Psoas muscle (tissue), 8 donors: ENCODE measurements around the gene CRMP1. TPM values are rescaled to one million over a fixed set of nuclear protein-coding genes. Genes with fewer than 3 reads are reported as not detected.

ENCODE experiments used
- ATAC-seq, 4 donors: fragments of 200-7000 bp; cut with Tn5 transposase; one replicate each; pipeline ENCODE4 v1.9.1; 2020; ENCODE audit warnings: moderate library complexity in 3 of 4, mild to moderate bottlenecking in 2 of 4
- DNase-seq, 2 donors: peaks; one replicate each; pipeline ENCODE4 v3.0.0-alpha.2; 2020
- H3K27ac ChIP-seq: fragments of 200-600 bp; one replicate; pipeline ENCODE4 v1.8.0; 2022
- H3K27me3 ChIP-seq, 3 donors: fragments of 200-600 bp in 1 of 3; one replicate each; pipeline versions ENCODE4 v1.6.1 to v1.8.0; 2013 to 2022; ENCODE audit warnings: low read length in 2 of 3, mild to moderate bottlenecking in 2 of 3, moderate library complexity in 1 of 3; ENCODE audit not compliant: insufficient read depth in 3 of 3
- H3K36me3 ChIP-seq, 2 donors: fragments of 200-600 bp in 1 of 2; one replicate each; pipeline versions ENCODE4 v1.6.1 to v1.8.0; 2013 to 2022; ENCODE audit warnings: low read depth in 1 of 2, mild to moderate bottlenecking in 1 of 2, moderate library complexity in 1 of 2; ENCODE audit not compliant: insufficient read depth in 1 of 2
- H3K4me1 ChIP-seq: fragments of 200-600 bp; one replicate; pipeline ENCODE4 v1.8.0; 2022
- H3K4me3 ChIP-seq: fragments of 200-600 bp; one replicate; pipeline ENCODE4 v1.8.0; 2022; ENCODE audit warnings: mild to moderate bottlenecking
- H3K9me3 ChIP-seq: fragments of 200-600 bp; one replicate; pipeline ENCODE4 v1.8.0; 2022
- CTCF ChIP-seq: fragments of 200-600 bp; IDR thresholded peaks from one replicate; pipeline ENCODE4 v1.8.0; 2022; ENCODE audit warnings: antibody characterized with exemption
- WGBS, 3 donors: extraction: QIAGEN DNeasy Blood & Tissue Kit; methylation state at CpG; one replicate each; pipeline versions ENCODE4 v1.1.6 to v1.1.7; 2013; 5-methylcytosine and 5-hydroxymethylcytosine counted together
- intact Hi-C, 2 donors: fragments of 100-400 bp; cut with DNase I; formaldehyde crosslinking; loops; one replicate each; pipeline versions ENCODE4 v1.11.0 to v1.14.2; 2022
- polyA plus RNA-seq, 3 donors: library from polyadenylated mRNA; stranded (reverse); fragments of 200-250 nt; gene quantifications; one replicate each; pipeline ENCODE4 v1.2.3, GENCODE V29; 2013
- total RNA-seq, 4 donors: library from RNA; stranded (reverse); fragmentation: NEBNext Ultra II Directional in 2 of 4; extraction: Animal tissue kit (Norgen Biotek cat#: 25700) in 2 of 4; gene quantifications; one replicate each; pipeline versions ENCODE4 v1.2.1 to v1.2.4, GENCODE V29; 2021 to 2023
- donor health status: healthy with polysubstance abuse.
- donor health status: DM: no; HTN: no; CAD: no; lungs with moderate emphysema.
- donor health status: Bipolar disorder and iron deficiency.
- donor health status: healthy.
- donor health status: DM: yes; HTN: yes; CAD: no.
- donor health status: DM: no; HTN: no; CAD: no.
- donor health status: DM: no; HTN: no; CAD: no.
- donor health status: DM: yes; HTN: yes; CAD: no.

The CRMP1 gene
- total and polyA plus RNA-seq, 7 donors: 0.10 to 0.89 (median 0.39) TPM

DNA sequence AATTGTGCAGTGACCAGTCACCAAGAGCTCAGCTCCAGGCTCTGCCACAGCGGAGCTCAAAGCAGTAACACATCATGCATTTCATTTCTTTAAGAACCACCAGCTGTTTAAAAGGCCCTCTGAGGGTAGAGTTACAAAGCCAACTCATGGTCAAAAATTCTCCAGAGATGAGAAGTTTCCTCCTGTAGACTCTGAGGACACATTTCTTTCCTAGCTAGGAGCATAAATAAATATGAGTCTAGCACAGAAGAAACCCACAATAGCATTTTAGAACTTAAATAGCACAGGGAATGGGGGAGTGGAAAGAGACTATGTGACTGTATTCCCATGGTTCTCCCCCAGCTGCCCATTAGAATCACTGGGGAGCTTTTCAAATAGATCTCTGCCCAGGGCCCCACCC lies 6.5 kb upstream of the CRMP1 start:
- ATAC-seq (no peak), DNase-seq (no peak)
- Histone ChIP-seq H3K4me1 (no peaks in the 10 kb centered on the region), H3K27ac (no peak overlapping the region), H3K27me3 (peaks cover 0 to 39% (median 7%) of the 10 kb centered on the region in 3 donors), H3K4me3 (no peak overlapping the region), H3K9me3 (peaks cover 3% of the 10 kb centered on the region), H3K36me3 (no peaks in the 10 kb centered on the region)
- intact Hi-C loops: no loop called here
- no peak for TF ChIP-seq CTCF
- 30 to 38% (median 32%) methylated on average over 1 of the region's 1 CpG for WGBS, 3 donors

DNA sequence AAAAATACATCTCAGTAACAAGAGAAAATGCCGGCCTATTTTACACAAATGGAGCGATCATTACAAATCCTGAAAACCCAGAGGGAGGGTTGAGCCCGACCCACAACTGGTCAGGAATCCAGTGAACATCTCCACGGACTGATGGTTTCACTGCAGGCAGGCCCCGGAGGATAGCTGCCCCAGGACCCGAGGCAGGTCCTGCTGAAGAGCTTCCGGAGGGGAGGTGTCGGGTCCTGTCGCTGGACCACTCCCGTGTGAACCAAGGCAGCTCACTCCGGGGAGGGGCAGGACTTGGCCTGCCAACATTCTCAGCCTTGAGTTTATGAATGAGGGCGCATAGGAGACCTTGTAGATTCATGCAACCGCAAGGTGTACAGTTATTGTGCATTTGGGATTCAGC lies 4.8 kb upstream of the CRMP1 start:
- H3K36me3 ChIP-seq: no peaks in the 10 kb centered on the region
- no peaks in the 10 kb centered on the region for H3K4me1 ChIP-seq
- TF ChIP-seq CTCF: no peak
- DNase-seq (no peak), ATAC-seq (no peak)
- no peak overlapping the region for H3K4me3 ChIP-seq
- H3K9me3 ChIP-seq: peaks cover 3% of the 10 kb centered on the region
- no peak overlapping the region for H3K27ac ChIP-seq
- 81 to 85% (median 82%) methylated on average over 13 of the region's 13 CpGs for WGBS, 3 donors
- intact Hi-C loops: no loop called here
- peaks cover 0 to 50% (median 7%) of the 10 kb centered on the region in 3 donors for H3K27me3 ChIP-seq

GRCh38 chr4:5895287-5895686 lies 2.4 kb upstream of the CRMP1 start:
- peaks cover 0 to 62% (median 20%) of the 10 kb centered on the region in 3 donors for H3K27me3 ChIP-seq
- peaks cover 3% of the 10 kb centered on the region for H3K9me3 ChIP-seq
- DNase-seq (no peak), ATAC-seq (no peak)
- H3K4me3 ChIP-seq: no peak overlapping the region
- H3K36me3 ChIP-seq: no peaks in the 10 kb centered on the region
- intact Hi-C loops: no loop called here
- no peaks in the 10 kb centered on the region for H3K4me1 ChIP-seq
- no peak overlapping the region for H3K27ac ChIP-seq
- TF ChIP-seq CTCF: no peak
- 66 to 77% (median 67%) methylated on average over 4 of the region's 4 CpGs for WGBS, 3 donors

- Histone ChIP-seq H3K27me3 (peaks cover 0 to 68% (median 28%) of the 10 kb centered on the region in 3 donors), H3K36me3 (no peaks in the 10 kb centered on the region), H3K9me3 (peaks cover 3% of the 10 kb centered on the region), H3K4me1 (no peaks in the 10 kb centered on the region), H3K27ac (no peak overlapping the region), H3K4me3 (no peak overlapping the region)
- intact Hi-C loops: no loop called here
- no peak for TF ChIP-seq CTCF
- WGBS, 3 donors: 4 to 10% (median 7%) methylated on average over 7 of the region's 7 CpGs
- ATAC-seq (no peak), DNase-seq (no peak)
Observed at GRCh38 chr4:5894266-5894665, 1.4 kb upstream of the CRMP1 start.

GRCh38 chr4:5893591-5893990 lies 705 bp upstream of the CRMP1 start:
- no peak overlapping the region for H3K4me3 ChIP-seq
- no peaks in the 10 kb centered on the region for H3K4me1 ChIP-seq
- 59 to 68% (median 64%) methylated on average over 8 of the region's 8 CpGs for WGBS, 3 donors
- peaks cover 0 to 74% (median 32%) of the 10 kb centered on the region in 3 donors for H3K27me3 ChIP-seq
- no peak for TF ChIP-seq CTCF
- no peak for DNase-seq
- peaks cover 3% of the 10 kb centered on the region for H3K9me3 ChIP-seq
- intact Hi-C loops: no loop called here
- ATAC-seq: no peak
- no peak overlapping the region for H3K27ac ChIP-seq
- no peaks in the 10 kb centered on the region for H3K36me3 ChIP-seq
